ENCODE data around the gene PROSER1. TPM values are rescaled to one million over a fixed set of nuclear protein-coding genes. Genes with fewer than 3 reads are reported as not detected.

Gene PROSER1
- total and polyA plus RNA-seq, 10 of the 15 experiments (the other 5 are each of a cell fraction or from before 2014, with no cell fraction given) = 14.3 to 66.0 (median 26.9) TPM

DNA sequence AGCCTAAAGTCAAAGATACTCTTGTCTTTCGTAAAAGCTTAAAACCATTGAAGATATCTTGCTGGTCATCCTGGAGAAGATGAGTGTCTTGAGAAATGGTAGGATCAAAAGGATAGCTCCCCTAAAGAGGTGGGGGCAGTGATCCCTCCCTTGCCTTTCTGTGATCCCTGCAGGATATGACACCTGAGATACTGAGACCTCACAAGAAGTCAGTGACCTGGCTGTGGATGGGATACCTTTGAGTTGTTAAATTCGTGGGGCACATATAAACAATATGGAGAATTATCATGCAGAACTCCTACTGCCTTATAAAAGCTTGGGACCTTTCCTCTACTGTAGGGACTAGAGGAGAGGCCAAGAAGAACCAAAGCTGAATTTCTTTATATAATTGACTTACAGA is 68.7 kb downstream of the PROSER1 start:
- no peak overlapping the region for H3K9ac ChIP-seq (ENCODE audit: control insufficient read depth, insufficient read depth, low read length)
- H3K27ac ChIP-seq (ENCODE audit: control insufficient read depth, insufficient read depth) = no peak overlapping the region
- 0% methylated on average over 2 of the region's 2 CpGs for WGBS (ENCODE audit: insufficient coverage, insufficient replicate concordance, low lambda C conversion rate, missing lambda C conversion rate)
- no peaks in the 10 kb centered on the region for H3K36me3 ChIP-seq (ENCODE audit: control insufficient read depth in 2 of 2, insufficient read depth in 2 of 2, low read length in 1 of 2)
- intact Hi-C loops (cut with micrococcal nuclease; ENCODE audit: unreplicated experiment) = no loop called here
- no peak overlapping the region for H3K4me3 ChIP-seq
- no peak for ATAC-seq
- DNase-seq (ENCODE audit: low read depth, low spot score) = no peak
- no peak for FAIRE-seq
- H3K79me2 ChIP-seq (ENCODE audit: control insufficient read depth, insufficient read depth, low read length) = no peaks in the 10 kb centered on the region
- no TSS peak for BruUV-seq (replicated peaks)
- H2AFZ ChIP-seq (ENCODE audit: control insufficient read depth, low read depth, low read length) = no peak overlapping the region
- ChIA-PET POLR2A (no interaction called here), RAD21 (ENCODE audit: unreplicated experiment) (no interaction called here), CTCF (no interaction called here), SMC1A (ENCODE audit: uncharacterized antibody, unreplicated experiment) (no interaction called here)
- H4K20me1 ChIP-seq (ENCODE audit: control insufficient read depth, insufficient read depth) = no peaks in the 10 kb centered on the region
- no peak for TF ChIP-seq TCF3 (IDR thresholded peaks at IDR 0.05; ENCODE audit: borderline replicate concordance, insufficient read depth, low read depth, low read length)
- TF ChIP-seq CHD2 (IDR thresholded peaks at IDR 0.05; ENCODE audit: borderline replicate concordance, low read depth, low read length) = no peak
- no peak for TF ChIP-seq ETV6 (conservative IDR thresholded peaks at IDR 0.05 in 1 of 2, IDR thresholded peaks at IDR 0.05 in 1 of 2; ENCODE audit: borderline replicate concordance in 1 of 2, low read depth in 1 of 2)
- TF ChIP-seq NFXL1 (IDR thresholded peaks at IDR 0.05; ENCODE audit: borderline replicate concordance) = no peak
- TF ChIP-seq SMARCA5 (IDR thresholded peaks at IDR 0.05) = no peak
- TF ChIP-seq MYB (IDR thresholded peaks at IDR 0.05; ENCODE audit: borderline replicate concordance, low read depth, low read length) = no peak
- no peak overlapping the region for H3K4me2 ChIP-seq (ENCODE audit: control insufficient read depth, insufficient read depth)
- no peaks in the 10 kb centered on the region for H3K9me3 ChIP-seq (replicated peaks; ENCODE audit: control insufficient read depth, insufficient read depth, low read length)
- H3K4me1 ChIP-seq (ENCODE audit: control insufficient read depth, insufficient read depth, low read length) = no peaks in the 10 kb centered on the region
- in situ Hi-C loops (cut with MboI) = no loop called here
- no peaks in the 10 kb centered on the region; a peak in 1 of 4 replicates for H3K27me3 ChIP-seq (replicated peaks in 1 of 2; ENCODE audit: control insufficient read depth in 2 of 2, insufficient read depth in 2 of 2, low read length in 1 of 2)

DNA sequence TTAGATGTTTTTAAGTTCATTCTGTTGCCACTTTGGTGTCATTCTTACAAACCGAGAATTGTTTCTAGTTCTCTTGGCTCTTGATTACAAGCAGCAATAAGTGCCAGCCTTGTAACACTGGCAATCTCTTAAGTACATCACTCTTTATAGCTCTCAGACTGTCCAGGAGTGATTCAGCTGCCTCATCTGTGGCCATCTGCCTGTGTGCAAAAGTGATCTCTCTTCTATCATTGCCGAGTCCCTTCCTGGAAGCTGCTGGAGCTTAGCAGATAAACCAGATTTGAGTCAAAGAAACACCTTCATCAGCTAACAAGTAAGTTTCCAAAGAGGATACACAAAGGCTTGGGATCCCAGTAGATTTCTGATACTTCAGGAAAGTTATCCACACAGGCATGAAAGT is 70.4 kb downstream of the PROSER1 start:
- Histone ChIP-seq H3K27me3 (replicated peaks in 1 of 2; ENCODE audit: control insufficient read depth in 2 of 2, insufficient read depth in 2 of 2, low read length in 1 of 2) (no peaks in the 10 kb centered on the region; a peak in 1 of 4 replicates), H3K36me3 (ENCODE audit: control insufficient read depth in 2 of 2, insufficient read depth in 2 of 2, low read length in 1 of 2) (no peaks in the 10 kb centered on the region), H3K9me3 (replicated peaks; ENCODE audit: control insufficient read depth, insufficient read depth, low read length) (no peaks in the 10 kb centered on the region), H3K27ac (ENCODE audit: control insufficient read depth, insufficient read depth) (no peak overlapping the region), H2AFZ (ENCODE audit: control insufficient read depth, low read depth, low read length) (no peak overlapping the region), H3K9ac (ENCODE audit: control insufficient read depth, insufficient read depth, low read length) (no peak overlapping the region), H3K4me2 (ENCODE audit: control insufficient read depth, insufficient read depth) (no peak overlapping the region), H3K79me2 (ENCODE audit: control insufficient read depth, insufficient read depth, low read length) (no peaks in the 10 kb centered on the region), H3K4me1 (ENCODE audit: control insufficient read depth, insufficient read depth, low read length) (no peaks in the 10 kb centered on the region), H4K20me1 (ENCODE audit: control insufficient read depth, insufficient read depth) (no peaks in the 10 kb centered on the region), H3K4me3 (no peak overlapping the region)
- in situ Hi-C loops (cut with MboI) (no loop called here), intact Hi-C loops (cut with micrococcal nuclease; ENCODE audit: unreplicated experiment) (no loop called here)
- RAD21 ChIA-PET (ENCODE audit: unreplicated experiment) = no interaction called here
- CTCF ChIA-PET = no interaction called here
- POLR2A ChIA-PET = no interaction called here
- DNase-seq (ENCODE audit: low read depth, low spot score) (no peak), FAIRE-seq (no peak), ATAC-seq (no peak)
- WGBS (ENCODE audit: insufficient coverage, insufficient replicate concordance, low lambda C conversion rate, missing lambda C conversion rate) = 19% methylated on average over 2 of the region's 2 CpGs
- BruUV-seq (replicated peaks) = no TSS peak
- SMC1A ChIA-PET (ENCODE audit: uncharacterized antibody, unreplicated experiment) = no interaction called here
- TF ChIP-seq HDAC2 (IDR thresholded peaks at IDR 0.05) = no peak

All from GM12878 (cell line).